ENCODE measurements around the gene PIH1D1.
"Not testable (repeated sequence)": the region's sequence is repeated elsewhere in the genome, so short reads cannot be mapped to it uniquely, and the experiment has no call there.

Gene PIH1D1

GRCh38 chr19:49455773-49456172, 4.2 kb upstream of the PIH1D1 start:
- DNase-seq (ENCODE audit: low read depth) = no peak

GRCh38 chr19:49453757-49454240, 2.2 kb upstream of the PIH1D1 start:
- DNase-seq (ENCODE audit: low read depth) = no peak

GRCh38 chr19:49453013-49453756, 1.6 kb upstream of the PIH1D1 start, which contains the start of gene ALDH16A1:
Gene ALDH16A1, plus strand, starts transcription at chr19:49453225. Its CDS starts 107 bp downstream, at chr19:49453332.
- peak; percentile 96 for DNase-seq (ENCODE audit: low read depth)

DNA sequence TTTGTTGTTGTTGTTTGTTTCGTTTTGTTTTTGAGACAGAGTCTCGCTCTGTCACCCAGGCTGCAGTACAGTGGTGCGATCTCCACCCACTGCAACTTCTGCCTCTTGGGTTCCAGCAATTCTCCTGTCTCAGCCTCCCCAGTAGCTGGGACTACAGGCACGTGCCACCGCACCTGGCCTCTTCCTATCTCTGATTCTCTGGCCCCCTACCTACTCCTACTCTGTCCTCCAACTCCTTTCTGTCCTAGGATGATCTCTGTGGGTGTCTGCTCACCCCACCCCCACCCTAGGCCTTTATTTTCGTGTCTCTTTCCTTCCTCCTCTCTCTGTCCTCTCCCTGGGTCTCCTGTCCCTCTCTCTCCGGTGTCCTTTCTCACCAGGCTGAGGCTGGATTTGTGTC, 1.2 kb downstream of the PIH1D1 start:
- DNase-seq (ENCODE audit: low read depth) = no peak

DNA sequence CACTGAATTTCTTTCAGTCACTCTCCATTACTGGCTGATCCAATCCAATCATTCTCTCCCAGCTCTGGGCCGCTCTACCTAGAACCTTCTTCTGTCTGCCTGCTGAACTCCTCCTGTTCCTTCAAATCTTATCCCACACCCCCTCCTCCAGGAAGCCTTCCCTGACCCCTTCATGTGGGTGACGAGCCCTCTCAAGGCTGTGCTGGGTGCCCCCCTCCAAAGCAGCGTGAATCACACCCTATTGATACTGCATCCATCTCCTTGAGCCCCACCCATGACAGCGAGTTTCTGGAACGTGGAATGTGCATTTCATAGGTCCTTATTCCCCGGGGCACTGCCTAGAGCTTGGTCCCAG, 3.2 kb downstream of the PIH1D1 start:
- no peak for DNase-seq (ENCODE audit: low read depth)

- DNase-seq (ENCODE audit: low read depth) = no peak
Observed at GRCh38 chr19:49447485-49448431, 3.9 kb downstream of the PIH1D1 start.

DNA sequence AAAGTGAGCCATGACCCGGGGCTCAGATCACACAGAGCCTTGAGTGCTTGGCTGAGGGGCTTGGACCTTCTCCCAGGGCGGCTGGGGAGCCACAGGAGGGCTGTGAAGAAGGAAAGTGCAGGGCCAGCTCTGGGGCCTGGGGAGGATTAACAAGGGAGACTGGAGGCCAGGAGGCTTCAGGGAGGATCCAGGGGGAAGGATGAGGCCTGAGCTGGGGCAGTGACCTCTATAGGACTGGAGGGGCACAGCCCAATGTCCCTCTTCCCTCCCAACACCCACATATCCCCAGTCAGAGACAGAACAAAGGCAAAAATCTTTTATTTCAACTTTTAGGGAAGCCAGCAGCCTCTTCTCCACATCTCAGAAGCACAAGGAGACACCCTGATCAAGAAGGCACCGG, 5.6 kb downstream of the PIH1D1 start:
- no peak for DNase-seq (ENCODE audit: low read depth)

- not testable (repeated sequence) for DNase-seq (ENCODE audit: low read depth)
Observed at GRCh38 chr19:49444100-49444700, 7.4 kb downstream of the PIH1D1 start.

GRCh38 chr19:49443366-49444099, 8.1 kb downstream of the PIH1D1 start:
- peak; percentile 88 for DNase-seq (ENCODE audit: low read depth)

DNA sequence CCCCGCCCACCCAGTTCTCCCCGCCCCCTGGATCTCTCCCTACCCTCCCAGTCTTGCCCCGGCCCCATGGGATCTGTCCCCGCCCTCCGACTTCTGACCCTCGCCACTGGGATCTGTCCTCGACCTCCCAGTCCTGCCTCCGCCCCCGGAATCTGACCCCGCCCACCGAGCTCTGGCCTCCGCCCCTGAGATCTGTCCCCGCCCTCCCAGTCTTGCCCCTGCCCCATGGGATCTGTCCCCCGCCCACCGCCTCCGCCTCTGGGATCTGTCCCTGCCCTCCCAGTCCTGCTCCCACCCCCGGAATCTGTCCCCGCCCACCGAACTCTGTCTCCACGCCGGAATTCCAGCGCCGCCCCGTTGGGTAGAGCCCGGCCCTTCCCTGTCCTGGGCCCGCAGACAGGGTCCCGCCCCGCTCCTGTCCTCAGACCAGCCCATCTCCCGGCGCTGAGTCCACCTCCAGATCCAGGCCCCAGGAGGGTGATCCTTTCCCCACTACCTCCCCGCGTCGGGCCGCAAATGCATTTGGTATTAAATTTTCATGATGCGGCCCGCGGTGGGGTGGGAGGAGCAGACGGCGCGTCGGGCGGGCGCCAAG, 8.7 kb downstream of the PIH1D1 start:
- no peak for DNase-seq (ENCODE audit: low read depth)

- no peak for DNase-seq (ENCODE audit: low read depth)
Observed at GRCh38 chr19:49442354-49442753, 9.3 kb downstream of the PIH1D1 start.

GRCh38 chr19:49441960-49442350, 9.7 kb downstream of the PIH1D1 start:
- DNase-seq (ENCODE audit: low read depth) = no peak

- no peak for DNase-seq (ENCODE audit: low read depth)
Observed at GRCh38 chr19:49441210-49441959, 10.2 kb downstream of the PIH1D1 start, which contains the start of gene SLC17A7. Gene SLC17A7, minus strand, starts transcription at chr19:49441527. Its CDS starts 148 bp downstream, at chr19:49441379.

- DNase-seq (ENCODE audit: low read depth) = no peak
Observed at GRCh38 chr19:49440439-49441209, 11.0 kb downstream of the PIH1D1 start.

GRCh38 chr19:49439836-49440235, 11.8 kb downstream of the PIH1D1 start:
- DNase-seq (ENCODE audit: low read depth) = no peak

DNA sequence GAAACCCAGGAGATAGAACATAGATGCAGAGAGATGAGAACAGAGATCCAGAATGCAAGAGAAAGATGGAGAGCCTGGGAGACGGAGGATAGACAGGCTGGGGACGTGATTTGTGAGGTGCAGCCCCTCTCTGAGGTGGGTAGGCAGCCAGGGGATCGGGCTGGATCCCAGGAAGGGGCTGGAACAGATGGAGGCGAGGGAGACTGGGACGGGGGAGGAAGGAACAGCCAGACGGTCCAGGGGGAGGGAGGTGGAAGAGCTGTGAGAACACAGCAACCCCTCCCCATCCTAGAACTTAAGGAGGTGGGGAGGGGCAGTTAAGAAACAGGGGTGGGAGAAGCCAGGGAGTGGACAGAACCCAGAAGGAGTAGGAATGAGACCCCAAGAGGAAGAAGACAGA, 13.4 kb downstream of the PIH1D1 start:
- no peak for DNase-seq (ENCODE audit: low read depth)

- no peak for DNase-seq (ENCODE audit: low read depth)
Observed at GRCh38 chr19:49437231-49437630, 14.4 kb downstream of the PIH1D1 start.

DNA sequence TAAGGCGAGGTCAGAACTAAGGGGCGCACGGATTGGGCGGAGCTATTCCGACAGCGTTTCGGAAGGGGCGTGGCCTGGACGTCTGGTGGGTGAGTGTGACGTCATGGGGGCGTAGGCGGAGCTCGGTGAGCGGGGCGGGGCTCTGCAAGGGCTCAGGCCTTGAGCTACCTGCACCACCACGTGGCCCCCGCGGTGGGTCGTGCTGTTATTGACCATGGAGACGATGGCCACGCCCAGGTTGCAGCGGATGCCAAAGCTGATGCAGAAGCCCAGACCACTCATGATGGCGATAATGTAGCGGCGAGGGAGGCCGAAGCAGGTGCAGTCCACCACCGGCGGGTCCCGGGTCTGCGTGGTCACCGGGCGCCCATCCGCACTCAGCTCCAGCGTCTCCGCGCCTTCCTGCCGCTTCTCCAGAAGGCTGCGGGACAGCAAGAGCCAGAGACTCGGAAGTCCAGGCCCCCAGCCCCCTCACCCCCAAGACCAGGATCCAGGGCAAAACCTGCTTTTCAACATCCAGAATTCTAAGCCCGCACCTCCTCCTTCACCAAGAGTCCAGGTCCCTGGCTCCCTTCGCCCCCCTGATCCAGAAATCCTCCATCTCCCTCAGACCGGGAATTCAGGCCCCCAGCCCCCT, 15.1 kb downstream of the PIH1D1 start:
- DNase-seq (ENCODE audit: low read depth) = no peak

- DNase-seq (ENCODE audit: low read depth) = no peak
Observed at GRCh38 chr19:49435670-49436069, 15.9 kb downstream of the PIH1D1 start.
